ENCODE data around the gene HAGH. TPM values are rescaled to one million over a fixed set of nuclear protein-coding genes. Genes with fewer than 3 reads are reported as not detected.

The HAGH gene
- total and polyA plus RNA-seq, 9 of the 15 experiments (the other 6 are each of a cell fraction or from before 2014, with no cell fraction given) = 0.46 to 35.1 (median 16.8) TPM

GRCh38 chr16:1782408-1783264, 44.0 kb downstream of the HAGH start, which contains the start of the genes NUBP2 and SPSB3 (continued):
- TF ChIP-seq DDX20 (tag; IDR thresholded peaks at IDR 0.05; ENCODE audit: low read depth) = no peak
- peak; percentile 97 for TF ChIP-seq GABPB1 (CRISPR knock-in tag; IDR thresholded peaks at IDR 0.05)
- TF ChIP-seq, protein P1, sequence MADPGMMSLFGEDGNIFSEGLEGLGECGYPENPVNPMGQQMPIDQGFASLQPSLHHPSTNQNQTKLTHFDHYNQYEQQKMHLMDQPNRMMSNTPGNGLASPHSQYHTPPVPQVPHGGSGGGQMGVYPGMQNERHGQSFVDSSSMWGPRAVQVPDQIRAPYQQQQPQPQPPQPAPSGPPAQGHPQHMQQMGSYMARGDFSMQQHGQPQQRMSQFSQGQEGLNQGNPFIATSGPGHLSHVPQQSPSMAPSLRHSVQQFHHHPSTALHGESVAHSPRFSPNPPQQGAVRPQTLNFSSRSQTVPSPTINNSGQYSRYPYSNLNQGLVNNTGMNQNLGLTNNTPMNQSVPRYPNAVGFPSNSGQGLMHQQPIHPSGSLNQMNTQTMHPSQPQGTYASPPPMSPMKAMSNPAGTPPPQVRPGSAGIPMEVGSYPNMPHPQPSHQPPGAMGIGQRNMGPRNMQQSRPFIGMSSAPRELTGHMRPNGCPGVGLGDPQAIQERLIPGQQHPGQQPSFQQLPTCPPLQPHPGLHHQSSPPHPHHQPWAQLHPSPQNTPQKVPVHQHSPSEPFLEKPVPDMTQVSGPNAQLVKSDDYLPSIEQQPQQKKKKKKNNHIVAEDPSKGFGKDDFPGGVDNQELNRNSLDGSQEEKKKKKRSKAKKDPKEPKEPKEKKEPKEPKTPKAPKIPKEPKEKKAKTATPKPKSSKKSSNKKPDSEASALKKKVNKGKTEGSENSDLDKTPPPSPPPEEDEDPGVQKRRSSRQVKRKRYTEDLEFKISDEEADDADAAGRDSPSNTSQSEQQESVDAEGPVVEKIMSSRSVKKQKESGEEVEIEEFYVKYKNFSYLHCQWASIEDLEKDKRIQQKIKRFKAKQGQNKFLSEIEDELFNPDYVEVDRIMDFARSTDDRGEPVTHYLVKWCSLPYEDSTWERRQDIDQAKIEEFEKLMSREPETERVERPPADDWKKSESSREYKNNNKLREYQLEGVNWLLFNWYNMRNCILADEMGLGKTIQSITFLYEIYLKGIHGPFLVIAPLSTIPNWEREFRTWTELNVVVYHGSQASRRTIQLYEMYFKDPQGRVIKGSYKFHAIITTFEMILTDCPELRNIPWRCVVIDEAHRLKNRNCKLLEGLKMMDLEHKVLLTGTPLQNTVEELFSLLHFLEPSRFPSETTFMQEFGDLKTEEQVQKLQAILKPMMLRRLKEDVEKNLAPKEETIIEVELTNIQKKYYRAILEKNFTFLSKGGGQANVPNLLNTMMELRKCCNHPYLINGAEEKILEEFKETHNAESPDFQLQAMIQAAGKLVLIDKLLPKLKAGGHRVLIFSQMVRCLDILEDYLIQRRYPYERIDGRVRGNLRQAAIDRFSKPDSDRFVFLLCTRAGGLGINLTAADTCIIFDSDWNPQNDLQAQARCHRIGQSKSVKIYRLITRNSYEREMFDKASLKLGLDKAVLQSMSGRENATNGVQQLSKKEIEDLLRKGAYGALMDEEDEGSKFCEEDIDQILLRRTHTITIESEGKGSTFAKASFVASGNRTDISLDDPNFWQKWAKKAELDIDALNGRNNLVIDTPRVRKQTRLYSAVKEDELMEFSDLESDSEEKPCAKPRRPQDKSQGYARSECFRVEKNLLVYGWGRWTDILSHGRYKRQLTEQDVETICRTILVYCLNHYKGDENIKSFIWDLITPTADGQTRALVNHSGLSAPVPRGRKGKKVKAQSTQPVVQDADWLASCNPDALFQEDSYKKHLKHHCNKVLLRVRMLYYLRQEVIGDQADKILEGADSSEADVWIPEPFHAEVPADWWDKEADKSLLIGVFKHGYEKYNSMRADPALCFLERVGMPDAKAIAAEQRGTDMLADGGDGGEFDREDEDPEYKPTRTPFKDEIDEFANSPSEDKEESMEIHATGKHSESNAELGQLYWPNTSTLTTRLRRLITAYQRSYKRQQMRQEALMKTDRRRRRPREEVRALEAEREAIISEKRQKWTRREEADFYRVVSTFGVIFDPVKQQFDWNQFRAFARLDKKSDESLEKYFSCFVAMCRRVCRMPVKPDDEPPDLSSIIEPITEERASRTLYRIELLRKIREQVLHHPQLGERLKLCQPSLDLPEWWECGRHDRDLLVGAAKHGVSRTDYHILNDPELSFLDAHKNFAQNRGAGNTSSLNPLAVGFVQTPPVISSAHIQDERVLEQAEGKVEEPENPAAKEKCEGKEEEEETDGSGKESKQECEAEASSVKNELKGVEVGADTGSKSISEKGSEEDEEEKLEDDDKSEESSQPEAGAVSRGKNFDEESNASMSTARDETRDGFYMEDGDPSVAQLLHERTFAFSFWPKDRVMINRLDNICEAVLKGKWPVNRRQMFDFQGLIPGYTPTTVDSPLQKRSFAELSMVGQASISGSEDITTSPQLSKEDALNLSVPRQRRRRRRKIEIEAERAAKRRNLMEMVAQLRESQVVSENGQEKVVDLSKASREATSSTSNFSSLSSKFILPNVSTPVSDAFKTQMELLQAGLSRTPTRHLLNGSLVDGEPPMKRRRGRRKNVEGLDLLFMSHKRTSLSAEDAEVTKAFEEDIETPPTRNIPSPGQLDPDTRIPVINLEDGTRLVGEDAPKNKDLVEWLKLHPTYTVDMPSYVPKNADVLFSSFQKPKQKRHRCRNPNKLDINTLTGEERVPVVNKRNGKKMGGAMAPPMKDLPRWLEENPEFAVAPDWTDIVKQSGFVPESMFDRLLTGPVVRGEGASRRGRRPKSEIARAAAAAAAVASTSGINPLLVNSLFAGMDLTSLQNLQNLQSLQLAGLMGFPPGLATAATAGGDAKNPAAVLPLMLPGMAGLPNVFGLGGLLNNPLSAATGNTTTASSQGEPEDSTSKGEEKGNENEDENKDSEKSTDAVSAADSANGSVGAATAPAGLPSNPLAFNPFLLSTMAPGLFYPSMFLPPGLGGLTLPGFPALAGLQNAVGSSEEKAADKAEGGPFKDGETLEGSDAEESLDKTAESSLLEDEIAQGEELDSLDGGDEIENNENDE (IDR thresholded peaks at IDR 0.05; ENCODE audit: low read depth, low read length) = no peak
- no peak for TF ChIP-seq FOXA3 (CRISPR knock-in tag; conservative IDR thresholded peaks at IDR 0.05 in 1 of 2, IDR thresholded peaks at IDR 0.05 in 1 of 2)
- peak; percentile 70 for TF ChIP-seq RBBP5 (IDR thresholded peaks at IDR 0.05; ENCODE audit: borderline replicate concordance, insufficient read depth, low read length, poor library complexity, severe bottlenecking)
- TF ChIP-seq SLC30A9 (CRISPR knock-in tag; IDR thresholded peaks at IDR 0.05) = no peak
- peak; percentile 99 for TF ChIP-seq CREM (IDR thresholded peaks at IDR 0.05; ENCODE audit: low read depth)
- no peak for TF ChIP-seq CBX3 (IDR thresholded peaks at IDR 0.05; ENCODE audit: borderline replicate concordance in 1 of 2, low read length in 2 of 2)
- no peak for TF ChIP-seq HDAC3 (IDR thresholded peaks at IDR 0.05; ENCODE audit: borderline replicate concordance, partially characterized antibody)
- TF ChIP-seq ZNF224 (CRISPR knock-in tag; IDR thresholded peaks at IDR 0.05) = no peak
- peak; percentile 99 for TF ChIP-seq MTA1 (IDR thresholded peaks at IDR 0.05; ENCODE audit: borderline replicate concordance)
- TF ChIP-seq ILK (tag; IDR thresholded peaks at IDR 0.05; ENCODE audit: borderline replicate concordance, low read depth) = no peak
- no peak for TF ChIP-seq TRIM25 (IDR thresholded peaks at IDR 0.05; ENCODE audit: borderline replicate concordance)
- no peak for TF ChIP-seq ZZZ3 (IDR thresholded peaks at IDR 0.05)

Measured in K562 (cell line).